ENCODE measurements around the gene SEMA4D.

DNA sequence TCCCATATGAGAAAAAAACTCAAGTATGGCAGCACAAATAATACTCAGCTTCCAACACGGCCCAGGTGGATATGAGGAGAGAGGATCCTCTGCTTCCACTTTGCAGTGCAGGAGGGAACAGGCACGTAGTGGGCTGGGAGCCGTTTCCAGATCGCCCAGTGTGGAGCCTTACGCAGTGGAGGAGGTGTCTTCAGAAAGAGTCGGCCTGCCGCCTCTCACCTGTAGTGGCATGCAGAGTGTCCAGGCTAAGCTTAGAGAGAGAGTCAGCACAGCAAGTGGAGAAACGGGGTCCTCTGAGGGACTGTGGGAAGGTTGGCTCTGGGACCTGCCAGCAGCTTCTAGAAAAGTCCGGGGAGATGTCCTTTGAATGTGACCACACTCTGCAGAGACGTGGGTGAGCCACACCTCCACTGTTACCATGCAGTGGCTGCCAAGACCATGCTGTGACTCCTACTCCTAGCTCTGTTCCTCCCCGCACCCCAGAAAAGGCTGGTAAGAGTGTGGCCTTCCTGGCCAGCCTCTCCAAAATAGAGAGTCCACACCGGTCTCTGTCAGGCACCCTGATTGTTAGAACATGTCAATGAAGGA lies 3.5 kb upstream of the SEMA4D start:
- TF ChIP-seq, protein P1, sequence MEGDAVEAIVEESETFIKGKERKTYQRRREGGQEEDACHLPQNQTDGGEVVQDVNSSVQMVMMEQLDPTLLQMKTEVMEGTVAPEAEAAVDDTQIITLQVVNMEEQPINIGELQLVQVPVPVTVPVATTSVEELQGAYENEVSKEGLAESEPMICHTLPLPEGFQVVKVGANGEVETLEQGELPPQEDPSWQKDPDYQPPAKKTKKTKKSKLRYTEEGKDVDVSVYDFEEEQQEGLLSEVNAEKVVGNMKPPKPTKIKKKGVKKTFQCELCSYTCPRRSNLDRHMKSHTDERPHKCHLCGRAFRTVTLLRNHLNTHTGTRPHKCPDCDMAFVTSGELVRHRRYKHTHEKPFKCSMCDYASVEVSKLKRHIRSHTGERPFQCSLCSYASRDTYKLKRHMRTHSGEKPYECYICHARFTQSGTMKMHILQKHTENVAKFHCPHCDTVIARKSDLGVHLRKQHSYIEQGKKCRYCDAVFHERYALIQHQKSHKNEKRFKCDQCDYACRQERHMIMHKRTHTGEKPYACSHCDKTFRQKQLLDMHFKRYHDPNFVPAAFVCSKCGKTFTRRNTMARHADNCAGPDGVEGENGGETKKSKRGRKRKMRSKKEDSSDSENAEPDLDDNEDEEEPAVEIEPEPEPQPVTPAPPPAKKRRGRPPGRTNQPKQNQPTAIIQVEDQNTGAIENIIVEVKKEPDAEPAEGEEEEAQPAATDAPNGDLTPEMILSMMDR (IDR thresholded peaks at IDR 0.05) = no peak
- TF ChIP-seq POLR2AphosphoS5 (IDR thresholded peaks at IDR 0.05) (no peak), POLR2A (IDR thresholded peaks at IDR 0.05; ENCODE audit: low read depth) (no peak)
